Astrocyte (in vitro differentiated cells and primary cell): ENCODE measurements around the gene PAPPA2. TPM values are rescaled to one million over a fixed set of nuclear protein-coding genes. Genes with fewer than 3 reads are reported as not detected.

Source experiments
- DNase-seq: peaks from one replicate; pipeline ENCODE4 v3.0.0-alpha.2; 2010; ENCODE audit warnings: low read depth
- FAIRE-seq: peaks from 2 replicates; lab custom pipeline; 2011; peaks lifted over from hg19 to GRCh38; lab: Jason Lieb, UNC
- H2AFZ ChIP-seq: 2 replicates; pipeline ENCODE4 v1.6.0; 2012; ENCODE audit warnings: low read depth, low read length, inconsistent platforms
- H3K27ac ChIP-seq: 2 replicates; pipeline ENCODE4 v1.5.1; 2011; ENCODE audit warnings: low read depth, low read length, inconsistent platforms
- H3K27me3 ChIP-seq: 2 replicates; pipeline ENCODE4 v1.6.0; 2011; ENCODE audit warnings: low read length, inconsistent platforms; ENCODE audit not compliant: insufficient read depth
- H3K36me3 ChIP-seq: 2 replicates; pipeline ENCODE4 v1.5.1; 2011; ENCODE audit warnings: low read length, inconsistent platforms; ENCODE audit not compliant: insufficient read depth
- H3K4me1 ChIP-seq: 2 replicates; pipeline ENCODE4 v1.5.1; 2011; ENCODE audit warnings: low read length, inconsistent platforms; ENCODE audit not compliant: insufficient read depth
- H3K4me2 ChIP-seq: 2 replicates; pipeline ENCODE4 v1.6.0; 2012; ENCODE audit warnings: low read length, inconsistent platforms
- H3K4me3 ChIP-seq: 2 replicates; pipeline ENCODE4 v1.5.1; 2011; ENCODE audit warnings: low read depth, mild to moderate bottlenecking, low read length, inconsistent platforms; ENCODE audit not compliant: insufficient read depth
- H3K79me2 ChIP-seq: 2 replicates; pipeline ENCODE4 v1.6.0; 2012; ENCODE audit warnings: mild to moderate bottlenecking, low read length, inconsistent platforms; ENCODE audit not compliant: insufficient read depth
- H3K9ac ChIP-seq: 2 replicates; pipeline ENCODE4 v1.6.0; 2012; ENCODE audit warnings: mild to moderate bottlenecking, low read length, inconsistent platforms
- H3K9me3 ChIP-seq: 2 replicates; pipeline ENCODE4 v1.5.1; 2012; ENCODE audit warnings: low read depth, mild to moderate bottlenecking, low read length, inconsistent platforms; ENCODE audit not compliant: insufficient read depth
- H4K20me1 ChIP-seq: 2 replicates; pipeline ENCODE4 v1.6.0; 2012; ENCODE audit warnings: low read length, inconsistent platforms; ENCODE audit not compliant: insufficient read depth
- H3K27ac Mint-ChIP-seq: one replicate; pipeline ENCODE4 v1.8.0; 2021; ENCODE audit warnings: mild to moderate bottlenecking, mixed read lengths; ENCODE audit not compliant: unreplicated experiment
- H3K27me3 Mint-ChIP-seq: one replicate; pipeline ENCODE4 v1.8.0; 2021; ENCODE audit warnings: low read depth, mixed read lengths; ENCODE audit not compliant: unreplicated experiment
- H3K36me3 Mint-ChIP-seq: one replicate; pipeline ENCODE4 v1.8.0; 2021; ENCODE audit warnings: low read depth, mixed read lengths; ENCODE audit not compliant: unreplicated experiment
- H3K4me1 Mint-ChIP-seq: one replicate; pipeline ENCODE4 v1.8.0; 2021; ENCODE audit warnings: low read depth, mixed read lengths; ENCODE audit not compliant: unreplicated experiment
- H3K4me3 Mint-ChIP-seq: one replicate; pipeline ENCODE4 v1.8.0; 2021; ENCODE audit warnings: mild to moderate bottlenecking, moderate library complexity, mixed read lengths; ENCODE audit not compliant: unreplicated experiment
- H3K9me3 Mint-ChIP-seq: one replicate; pipeline ENCODE4 v1.8.0; 2021; ENCODE audit warnings: mild to moderate bottlenecking, mixed read lengths; ENCODE audit not compliant: unreplicated experiment
- EZH2 ChIP-seq: IDR thresholded peaks from 2 replicates; pipeline ENCODE4 v1.6.1; 2012; ENCODE audit warnings: mild to moderate bottlenecking, low read length, inconsistent platforms; ENCODE audit not compliant: insufficient read depth
- total RNA-seq: library from RNA; stranded (reverse); gene quantifications from 2 replicates; pipeline ENCODE4 v1.2.1, GENCODE V29; 2021
- TF ChIP-seq, protein P1 (sequence below): IDR thresholded peaks from 2 replicates; pipeline ENCODE4 v1.5.1; 2011; ENCODE audit warnings: low read depth, mild to moderate bottlenecking, inconsistent platforms, low read length, moderate library complexity; ENCODE audit not compliant: insufficient read depth

PAPPA2 gene
- total RNA-seq, 1 donor from 2014 or later, result 19.0 TPM

- no peak overlapping the region for H3K4me3 ChIP-seq
Observed at GRCh38 chr1:176557543-176558258, 94.7 kb downstream of the PAPPA2 start.

GRCh38 chr1:176558561-176558960 is 95.6 kb downstream of the PAPPA2 start:
- H3K27ac ChIP-seq, result no peak overlapping the region
- no peaks in the 10 kb centered on the region for H3K4me1 ChIP-seq
- peaks cover 9% of the 10 kb centered on the region for H3K36me3 Mint-ChIP-seq
- no peak for FAIRE-seq
- peaks cover 10% of the 10 kb centered on the region for H3K4me1 Mint-ChIP-seq
- H3K4me3 ChIP-seq, result no peak overlapping the region
- no peaks in the 10 kb centered on the region for H3K9me3 Mint-ChIP-seq
- H3K27me3 ChIP-seq, result peaks cover 2% of the 10 kb centered on the region
- peaks cover 53% of the 10 kb centered on the region for H3K27me3 Mint-ChIP-seq
- no peak overlapping the region for H3K27ac Mint-ChIP-seq
- H3K9me3 ChIP-seq, result no peaks in the 10 kb centered on the region
- DNase-seq, result no peak
- H3K36me3 ChIP-seq, result no peaks in the 10 kb centered on the region
- no peak overlapping the region for H3K4me2 ChIP-seq
- H3K4me3 Mint-ChIP-seq, result no peak overlapping the region
- H3K9ac ChIP-seq, result no peak overlapping the region
- H3K79me2 ChIP-seq, result no peaks in the 10 kb centered on the region
- H4K20me1 ChIP-seq, result no peaks in the 10 kb centered on the region
- no peak for TF ChIP-seq EZH2
- TF ChIP-seq, protein P1, sequence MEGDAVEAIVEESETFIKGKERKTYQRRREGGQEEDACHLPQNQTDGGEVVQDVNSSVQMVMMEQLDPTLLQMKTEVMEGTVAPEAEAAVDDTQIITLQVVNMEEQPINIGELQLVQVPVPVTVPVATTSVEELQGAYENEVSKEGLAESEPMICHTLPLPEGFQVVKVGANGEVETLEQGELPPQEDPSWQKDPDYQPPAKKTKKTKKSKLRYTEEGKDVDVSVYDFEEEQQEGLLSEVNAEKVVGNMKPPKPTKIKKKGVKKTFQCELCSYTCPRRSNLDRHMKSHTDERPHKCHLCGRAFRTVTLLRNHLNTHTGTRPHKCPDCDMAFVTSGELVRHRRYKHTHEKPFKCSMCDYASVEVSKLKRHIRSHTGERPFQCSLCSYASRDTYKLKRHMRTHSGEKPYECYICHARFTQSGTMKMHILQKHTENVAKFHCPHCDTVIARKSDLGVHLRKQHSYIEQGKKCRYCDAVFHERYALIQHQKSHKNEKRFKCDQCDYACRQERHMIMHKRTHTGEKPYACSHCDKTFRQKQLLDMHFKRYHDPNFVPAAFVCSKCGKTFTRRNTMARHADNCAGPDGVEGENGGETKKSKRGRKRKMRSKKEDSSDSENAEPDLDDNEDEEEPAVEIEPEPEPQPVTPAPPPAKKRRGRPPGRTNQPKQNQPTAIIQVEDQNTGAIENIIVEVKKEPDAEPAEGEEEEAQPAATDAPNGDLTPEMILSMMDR, result no peak
- no peak overlapping the region for H2AFZ ChIP-seq

More at GRCh38 chr1:176557543-176558258, 94.7 kb downstream of the PAPPA2 start:
- TF ChIP-seq, protein P1, result no peak
- no peak for TF ChIP-seq EZH2
- no peak for FAIRE-seq
- DNase-seq, result no peak
- H3K9ac ChIP-seq, result no peak overlapping the region
- H3K4me1 ChIP-seq, result no peaks in the 10 kb centered on the region
- H3K9me3 Mint-ChIP-seq, result no peaks in the 10 kb centered on the region
- no peak overlapping the region for H3K27ac Mint-ChIP-seq
- H3K79me2 ChIP-seq, result no peaks in the 10 kb centered on the region
- H3K27me3 ChIP-seq, result peaks cover 3% of the 10 kb centered on the region
- no peak overlapping the region for H3K4me2 ChIP-seq
- peaks cover 15% of the 10 kb centered on the region for H3K4me1 Mint-ChIP-seq
- peaks cover 59% of the 10 kb centered on the region for H3K27me3 Mint-ChIP-seq
- H4K20me1 ChIP-seq, result no peaks in the 10 kb centered on the region
- H3K36me3 ChIP-seq, result no peaks in the 10 kb centered on the region
- H2AFZ ChIP-seq, result no peak overlapping the region
- H3K27ac ChIP-seq, result no peak overlapping the region
- H3K4me3 Mint-ChIP-seq, result no peak overlapping the region
- no peaks in the 10 kb centered on the region for H3K9me3 ChIP-seq
- H3K36me3 Mint-ChIP-seq, result peaks cover 6% of the 10 kb centered on the region

- DNase-seq (no peak), FAIRE-seq (no peak)
- no peak for TF ChIP-seq EZH2
- TF ChIP-seq, protein P1, result no peak
- Mint-ChIP-seq H3K27me3 (peaks cover 47% of the 10 kb centered on the region), H3K27ac (no peak overlapping the region), H3K4me3 (no peak overlapping the region), H3K9me3 (no peaks in the 10 kb centered on the region), H3K36me3 (peaks cover 9% of the 10 kb centered on the region), H3K4me1 (peaks cover 10% of the 10 kb centered on the region)
- Histone ChIP-seq H4K20me1 (no peaks in the 10 kb centered on the region), H3K79me2 (no peaks in the 10 kb centered on the region), H3K9me3 (no peaks in the 10 kb centered on the region), H3K9ac (no peak overlapping the region), H3K36me3 (no peaks in the 10 kb centered on the region), H3K27ac (no peak overlapping the region), H2AFZ (no peak overlapping the region), H3K27me3 (peaks cover 2% of the 10 kb centered on the region), H3K4me1 (no peaks in the 10 kb centered on the region), H3K4me2 (no peak overlapping the region), H3K4me3 (no peak overlapping the region)
Observed at GRCh38 chr1:176559474-176559873, 96.5 kb downstream of the PAPPA2 start.
